Measurements from ENCODE around the gene CEND1.
"Not testable (repeated sequence)": the region's sequence is repeated elsewhere in the genome, so short reads cannot be mapped to it uniquely, and the experiment has no call there.

- TF ChIP-seq CTCF (conservative IDR thresholded peaks at IDR 0.05); ZFX (IDR thresholded peaks at IDR 0.05): not testable (repeated sequence)
Observed at GRCh38 chr11:737899-738298, 52.0 kb downstream of the CEND1 start.

Measured in C4-2B (cell line).